ENCODE data around the gene CDH8. TPM values are rescaled to one million over a fixed set of nuclear protein-coding genes. Genes with fewer than 3 reads are reported as not detected.

Gene CDH8
- total RNA-seq, 2 donors from 2014 or later, result not detected

GRCh38 chr16:62046801-62047200 is 10.6 kb upstream of the CDH8 start:
- peaks cover 6 to 9% of the 10 kb centered on the region in 2 donors for H3K9me3 Mint-ChIP-seq
- H3K27me3 Mint-ChIP-seq (ENCODE audit: low read depth), result no peaks in the 10 kb centered on the region
- DNase-seq, result no peak
- no peaks in the 10 kb centered on the region for H3K4me1 Mint-ChIP-seq (ENCODE audit: low read depth)
- ATAC-seq (replicated peaks in 1 of 2), result no peak
- H3K4me3 Mint-ChIP-seq, result no peak overlapping the region
- H3K27ac Mint-ChIP-seq, result no peak overlapping the region
- H3K36me3 Mint-ChIP-seq (ENCODE audit: insufficient read depth in 2 of 2), result peaks cover 0 to 1% of the 10 kb centered on the region in 2 donors

- Mint-ChIP-seq H3K4me3 (no peak overlapping the region), H3K36me3 (ENCODE audit: insufficient read depth in 2 of 2) (no peaks in the 10 kb centered on the region), H3K9me3 (peaks cover 3 to 6% of the 10 kb centered on the region in 2 donors), H3K27me3 (ENCODE audit: low read depth) (no peaks in the 10 kb centered on the region), H3K4me1 (ENCODE audit: low read depth) (no peaks in the 10 kb centered on the region), H3K27ac (no peak overlapping the region)
- ATAC-seq (replicated peaks in 1 of 2) (no peak), DNase-seq (no peak)
Measured at GRCh38 chr16:62041401-62041800, 5.2 kb upstream of the CDH8 start.

GRCh38 chr16:62038646-62039045 is 2.4 kb upstream of the CDH8 start:
- peaks cover 5% of the 10 kb centered on the region for H3K4me1 Mint-ChIP-seq (ENCODE audit: low read depth)
- no peak for ATAC-seq (replicated peaks in 1 of 2)
- H3K9me3 Mint-ChIP-seq, result peaks cover 1 to 3% of the 10 kb centered on the region in 2 donors
- peaks cover 10% of the 10 kb centered on the region for H3K27me3 Mint-ChIP-seq (ENCODE audit: low read depth)
- H3K36me3 Mint-ChIP-seq (ENCODE audit: insufficient read depth in 2 of 2), result peaks cover 0 to 5% of the 10 kb centered on the region in 2 donors
- H3K27ac Mint-ChIP-seq, result no peak overlapping the region
- no peak for DNase-seq
- H3K4me3 Mint-ChIP-seq, result no peak overlapping the region

GRCh38 chr16:62038225-62038624 is 2.0 kb upstream of the CDH8 start:
- no peak overlapping the region for H3K27ac Mint-ChIP-seq
- ATAC-seq (replicated peaks in 1 of 2), result no peak
- peaks cover 14% of the 10 kb centered on the region for H3K27me3 Mint-ChIP-seq (ENCODE audit: low read depth)
- peaks cover 5% of the 10 kb centered on the region for H3K4me1 Mint-ChIP-seq (ENCODE audit: low read depth)
- H3K9me3 Mint-ChIP-seq, result peaks cover 1 to 3% of the 10 kb centered on the region in 2 donors
- peaks cover 1 to 5% of the 10 kb centered on the region in 2 donors for H3K36me3 Mint-ChIP-seq (ENCODE audit: insufficient read depth in 2 of 2)
- DNase-seq, result no peak
- H3K4me3 Mint-ChIP-seq, result no peak overlapping the region

GRCh38 chr16:62036802-62037135 is 531 bp upstream of the CDH8 start:
- Mint-ChIP-seq H3K4me3 (no peak overlapping the region), H3K9me3 (peaks cover 1 to 3% of the 10 kb centered on the region in 2 donors), H3K4me1 (ENCODE audit: low read depth) (peaks cover 5% of the 10 kb centered on the region), H3K27me3 (ENCODE audit: low read depth) (peaks cover 14% of the 10 kb centered on the region), H3K27ac (no peak overlapping the region), H3K36me3 (ENCODE audit: insufficient read depth in 2 of 2) (peaks cover 1 to 5% of the 10 kb centered on the region in 2 donors)
- no peak for DNase-seq
- ATAC-seq (replicated peaks in 1 of 2), result no peak

GRCh38 chr16:62035115-62036092 is 834 bp downstream of the CDH8 start:
- DNase-seq (no peak), ATAC-seq (replicated peaks in 1 of 2) (no peak)
- H3K9me3 Mint-ChIP-seq, result peaks cover 2 to 3% of the 10 kb centered on the region in 2 donors
- H3K4me1 Mint-ChIP-seq (ENCODE audit: low read depth), result peaks cover 5% of the 10 kb centered on the region
- H3K27me3 Mint-ChIP-seq (ENCODE audit: low read depth), result peaks cover 14% of the 10 kb centered on the region
- H3K36me3 Mint-ChIP-seq (ENCODE audit: insufficient read depth in 2 of 2), result peaks cover 1 to 5% of the 10 kb centered on the region in 2 donors
- H3K4me3 Mint-ChIP-seq, result no peak overlapping the region
- H3K27ac Mint-ChIP-seq, result no peak overlapping the region

GRCh38 chr16:62034231-62035114 is 1.8 kb downstream of the CDH8 start:
- DNase-seq, result no peak
- ATAC-seq (replicated peaks in 1 of 2), result no peak
- Mint-ChIP-seq H3K27ac (no peak overlapping the region), H3K4me3 (no peak overlapping the region), H3K9me3 (peaks cover 2 to 3% of the 10 kb centered on the region in 2 donors), H3K36me3 (ENCODE audit: insufficient read depth in 2 of 2) (peaks cover 1 to 5% of the 10 kb centered on the region in 2 donors), H3K4me1 (ENCODE audit: low read depth) (peaks cover 5% of the 10 kb centered on the region), H3K27me3 (ENCODE audit: low read depth) (peaks cover 14% of the 10 kb centered on the region)

GRCh38 chr16:62033065-62033464 is 3.2 kb downstream of the CDH8 start:
- peaks cover 1 to 5% of the 10 kb centered on the region in 2 donors for H3K36me3 Mint-ChIP-seq (ENCODE audit: insufficient read depth in 2 of 2)
- ATAC-seq (replicated peaks in 1 of 2) (no peak), DNase-seq (no peak)
- H3K27ac Mint-ChIP-seq, result no peak overlapping the region
- peaks cover 14% of the 10 kb centered on the region for H3K27me3 Mint-ChIP-seq (ENCODE audit: low read depth)
- peaks cover 5% of the 10 kb centered on the region for H3K4me1 Mint-ChIP-seq (ENCODE audit: low read depth)
- no peak overlapping the region for H3K4me3 Mint-ChIP-seq
- peaks cover 5% of the 10 kb centered on the region in 2 donors for H3K9me3 Mint-ChIP-seq

GRCh38 chr16:62029947-62030346 is 6.3 kb downstream of the CDH8 start:
- Mint-ChIP-seq H3K27me3 (ENCODE audit: low read depth) (peaks cover 14% of the 10 kb centered on the region), H3K4me1 (ENCODE audit: low read depth) (peaks cover 5% of the 10 kb centered on the region), H3K27ac (no peak overlapping the region), H3K4me3 (no peak overlapping the region), H3K36me3 (ENCODE audit: insufficient read depth in 2 of 2) (peaks cover 1 to 5% of the 10 kb centered on the region in 2 donors), H3K9me3 (peaks cover 4 to 5% of the 10 kb centered on the region in 2 donors)
- DNase-seq, result no peak
- no peak for ATAC-seq (replicated peaks in 1 of 2)

- no peak for DNase-seq
- Mint-ChIP-seq H3K27ac (no peak overlapping the region), H3K27me3 (ENCODE audit: low read depth) (no peaks in the 10 kb centered on the region), H3K4me3 (no peak overlapping the region), H3K9me3 (peaks cover 0 to 4% of the 10 kb centered on the region in 2 donors), H3K4me1 (ENCODE audit: low read depth) (no peaks in the 10 kb centered on the region), H3K36me3 (ENCODE audit: insufficient read depth in 2 of 2) (no peaks in the 10 kb centered on the region)
- no peak for ATAC-seq (replicated peaks in 1 of 2)
Measured at GRCh38 chr16:62022688-62023087, 13.6 kb downstream of the CDH8 start.

GRCh38 chr16:62021161-62021581 is 15.1 kb downstream of the CDH8 start:
- no peaks in the 10 kb centered on the region for H3K36me3 Mint-ChIP-seq (ENCODE audit: insufficient read depth in 2 of 2)
- no peaks in the 10 kb centered on the region for H3K27me3 Mint-ChIP-seq (ENCODE audit: low read depth)
- DNase-seq (no peak), ATAC-seq (replicated peaks in 1 of 2) (no peak)
- no peak overlapping the region for H3K4me3 Mint-ChIP-seq
- peaks cover under 1 to 2% of the 10 kb centered on the region in 2 donors for H3K9me3 Mint-ChIP-seq
- H3K4me1 Mint-ChIP-seq (ENCODE audit: low read depth), result no peaks in the 10 kb centered on the region
- no peak overlapping the region for H3K27ac Mint-ChIP-seq

- H3K9me3 Mint-ChIP-seq, result peaks cover 1 to 2% of the 10 kb centered on the region in 2 donors
- H3K4me1 Mint-ChIP-seq (ENCODE audit: low read depth), result no peaks in the 10 kb centered on the region
- H3K27ac Mint-ChIP-seq, result no peak overlapping the region
- no peaks in the 10 kb centered on the region for H3K27me3 Mint-ChIP-seq (ENCODE audit: low read depth)
- H3K4me3 Mint-ChIP-seq, result no peak overlapping the region
- no peak for ATAC-seq (replicated peaks in 1 of 2)
- H3K36me3 Mint-ChIP-seq (ENCODE audit: insufficient read depth in 2 of 2), result no peaks in the 10 kb centered on the region
- DNase-seq, result no peak
Measured at GRCh38 chr16:62020681-62021080, 15.6 kb downstream of the CDH8 start.

GRCh38 chr16:62019851-62020250 is 16.4 kb downstream of the CDH8 start:
- Mint-ChIP-seq H3K9me3 (peaks cover 1 to 2% of the 10 kb centered on the region in 2 donors), H3K27me3 (ENCODE audit: low read depth) (no peaks in the 10 kb centered on the region), H3K4me1 (ENCODE audit: low read depth) (no peaks in the 10 kb centered on the region), H3K4me3 (no peak overlapping the region), H3K36me3 (ENCODE audit: insufficient read depth in 2 of 2) (no peaks in the 10 kb centered on the region), H3K27ac (no peak overlapping the region)
- DNase-seq, result no peak
- no peak for ATAC-seq (replicated peaks in 1 of 2)

All from activated T-cell treated with anti-CD3 and anti-CD28 coated beads, Interleukin-2, amount 50 U/mL, for 72 hours (primary cell).